HuH-7.5 (cell line): ENCODE measurements around the gene XPC.
"Not testable (repeated sequence)": the region's sequence is repeated elsewhere in the genome, so short reads cannot be mapped to it uniquely, and the experiment has no call there.

ENCODE experiments used
- DNase-seq: peaks from one replicate; pipeline ENCODE4 v3.0.0; 2011; ENCODE audit warnings: low spot score

The XPC gene

DNA sequence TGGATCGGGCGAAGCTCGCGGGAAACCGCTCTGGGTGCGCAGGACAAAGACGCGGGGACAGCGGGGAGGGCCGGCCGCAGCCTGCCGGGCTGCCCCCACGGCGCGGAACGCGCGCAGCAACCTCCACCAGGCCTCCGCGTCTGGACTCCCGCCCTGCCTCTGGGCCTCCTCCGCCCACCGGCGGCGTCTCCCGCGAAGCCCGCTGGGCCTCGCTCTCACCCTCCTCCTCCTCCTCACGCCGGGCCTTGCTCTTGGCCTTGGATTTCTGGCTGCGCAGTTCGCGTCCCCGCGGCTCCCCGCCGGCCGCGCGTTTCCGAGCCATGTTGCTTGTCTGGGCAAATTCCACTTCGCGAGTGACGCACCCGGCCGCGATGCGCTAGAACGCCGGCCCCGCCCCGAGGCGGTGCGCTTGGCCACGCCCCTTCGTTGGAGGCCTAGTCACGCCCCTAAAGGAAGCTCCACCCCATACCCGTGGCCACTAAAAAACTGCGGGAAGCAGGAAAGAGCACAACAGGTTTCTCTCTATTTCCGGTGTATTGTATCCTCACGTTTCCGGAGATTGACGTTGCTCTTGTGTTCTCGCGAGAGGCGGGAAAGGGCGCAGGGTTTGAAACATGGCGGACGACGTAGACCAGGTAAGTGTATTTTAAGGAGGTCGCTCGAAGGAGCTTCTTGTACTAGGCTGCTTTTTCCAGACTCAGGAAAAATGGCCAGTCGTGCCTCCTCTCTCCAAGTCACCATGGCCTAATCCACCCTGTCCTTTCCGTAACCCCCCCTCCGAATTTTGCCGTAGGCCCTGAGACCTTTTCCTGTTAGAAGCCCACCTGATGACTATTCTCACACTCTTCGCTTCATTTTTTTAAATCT is at the start of gene XPC, which contains the start of gene LSM3:
XPC (minus strand) TSS at position 355 of the 867 bp plus-strand sequence; CDS start at position 322, 33 bp downstream.
LSM3 (plus strand) TSS at position 571 of the 867 bp plus-strand sequence; CDS start at position 615, 44 bp downstream.
- DNase-seq: peak; percentile 90

DNA sequence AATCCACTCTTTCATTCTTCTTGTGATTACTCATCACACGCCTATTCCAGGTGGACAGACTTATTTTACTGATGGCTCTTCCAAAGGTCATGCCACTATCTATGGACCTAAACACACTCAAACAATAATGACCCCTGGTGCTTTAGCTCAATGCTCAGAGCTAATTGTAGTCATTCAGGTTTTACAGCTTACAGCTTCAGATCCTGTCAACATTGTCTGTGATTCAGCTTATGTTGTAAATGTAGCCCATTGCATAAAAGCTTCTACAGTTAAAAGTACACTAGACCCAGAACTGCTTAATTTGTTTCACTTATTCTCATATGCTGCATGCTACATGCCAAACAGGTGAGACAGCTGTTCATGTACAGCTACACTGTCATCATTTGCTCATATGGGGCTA is 49.5 kb upstream of the XPC start:
- no peak for DNase-seq

DNA sequence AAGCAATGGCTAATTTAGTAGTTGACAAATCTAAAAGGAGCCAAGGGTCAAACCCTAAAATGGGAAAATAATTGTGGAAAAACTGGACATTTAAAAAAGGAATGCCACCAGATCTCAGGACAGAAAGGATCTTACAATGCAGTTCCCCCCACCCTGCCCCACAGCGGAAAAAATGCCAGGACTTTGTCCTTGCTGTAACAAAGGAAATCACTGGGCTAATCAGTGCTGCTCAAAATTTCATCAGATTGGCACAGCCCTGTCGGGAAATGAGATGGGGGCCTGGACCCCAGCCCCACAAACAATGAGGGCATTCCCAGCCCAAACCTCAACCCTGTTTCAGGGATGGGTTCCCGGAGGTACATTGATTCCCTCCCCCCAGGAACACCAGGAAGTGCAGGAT is 48.0 kb upstream of the XPC start:
- DNase-seq: not testable (repeated sequence)

DNA sequence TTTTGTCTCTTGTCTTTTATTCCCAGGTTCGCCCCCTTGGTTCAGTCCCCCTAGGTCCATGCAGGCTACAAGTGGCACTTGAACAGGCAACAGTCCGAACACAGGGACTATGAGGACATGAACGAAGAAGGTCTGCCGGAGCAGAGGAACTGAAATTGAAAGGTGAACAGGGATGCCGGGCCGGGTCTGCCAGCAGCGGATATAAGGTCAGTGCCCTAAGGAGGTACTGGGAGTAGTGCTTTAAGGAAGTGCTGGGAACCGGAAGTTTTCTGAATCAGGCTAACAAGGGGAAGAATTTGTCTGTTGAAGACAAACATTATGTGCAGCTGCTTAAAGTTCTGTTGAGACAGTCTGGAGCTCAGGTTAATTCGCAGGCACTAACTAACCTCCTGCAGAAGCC is 47.0 kb upstream of the XPC start:
- DNase-seq: no peak

DNA sequence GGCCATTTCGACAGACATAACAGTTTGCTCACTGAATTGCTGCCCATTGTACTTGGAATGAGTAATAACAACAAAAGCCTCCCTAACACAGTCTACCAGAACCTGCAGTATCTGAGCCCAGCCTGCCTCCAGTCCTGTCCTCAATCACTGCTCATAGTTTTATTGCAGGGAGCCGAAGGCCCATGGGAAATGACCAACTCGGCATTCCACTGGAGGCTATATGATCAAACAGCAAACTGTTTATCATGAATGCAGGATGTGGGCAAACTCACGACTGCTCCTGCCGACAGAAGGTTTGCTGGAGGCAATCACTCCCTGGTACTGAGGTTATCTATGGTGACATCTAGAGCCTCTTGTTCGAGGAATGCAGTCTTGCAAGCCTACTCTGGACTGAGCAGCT is 46.5 kb upstream of the XPC start:
- DNase-seq: no peak

DNA sequence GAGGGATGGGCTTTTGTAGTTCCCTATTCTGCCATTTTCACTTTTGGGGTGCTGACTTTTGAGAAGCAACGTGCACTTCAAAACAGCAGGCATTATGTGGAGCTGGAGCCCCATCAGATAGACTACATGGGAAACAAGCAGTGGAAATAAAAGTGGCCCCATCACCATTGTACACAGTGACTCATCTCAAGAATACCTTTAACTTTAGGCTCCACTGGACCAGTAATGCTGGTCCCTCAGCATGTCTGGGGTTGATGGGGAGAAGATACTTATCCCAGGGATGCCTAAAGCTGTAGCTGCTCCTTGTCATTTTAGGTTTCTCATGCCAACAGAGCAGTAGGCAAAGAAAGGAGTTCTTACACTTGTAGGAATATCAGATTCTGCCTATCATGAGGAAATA is 45.2 kb upstream of the XPC start:
- no peak for DNase-seq

DNA sequence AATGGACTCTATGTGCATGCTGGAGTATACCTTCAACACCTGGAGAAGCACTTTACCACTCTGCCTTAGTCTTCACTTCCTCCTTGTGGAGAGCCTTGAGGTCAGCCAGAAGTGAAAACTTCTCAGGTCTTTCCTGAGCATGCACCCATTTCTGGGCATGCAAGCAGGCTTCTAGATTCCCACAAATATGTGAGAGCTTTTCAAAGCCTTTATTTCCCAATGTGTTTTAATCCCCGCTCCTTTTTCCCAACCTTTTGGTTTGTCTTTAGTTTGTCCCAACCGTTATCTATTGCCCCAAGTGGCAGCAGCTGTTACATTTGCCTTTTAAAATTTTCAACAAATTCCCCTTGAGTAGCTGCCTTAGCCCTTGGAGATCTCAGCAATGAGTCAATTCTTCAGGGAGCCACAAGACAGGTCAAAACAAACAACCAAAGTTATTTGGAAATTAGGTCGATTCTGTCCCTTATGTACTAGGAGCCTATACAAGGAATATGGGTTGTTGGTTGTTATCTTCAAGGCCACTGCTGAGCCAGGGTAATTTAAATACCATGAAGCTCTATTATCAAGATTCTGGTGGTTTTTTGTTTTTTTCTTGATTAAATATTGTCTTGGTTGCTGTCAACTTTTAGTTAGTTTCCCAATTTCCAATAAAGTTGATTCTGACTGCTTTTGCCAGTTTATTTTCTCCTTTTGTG is 44.6 kb upstream of the XPC start:
- DNase-seq: no peak

DNA sequence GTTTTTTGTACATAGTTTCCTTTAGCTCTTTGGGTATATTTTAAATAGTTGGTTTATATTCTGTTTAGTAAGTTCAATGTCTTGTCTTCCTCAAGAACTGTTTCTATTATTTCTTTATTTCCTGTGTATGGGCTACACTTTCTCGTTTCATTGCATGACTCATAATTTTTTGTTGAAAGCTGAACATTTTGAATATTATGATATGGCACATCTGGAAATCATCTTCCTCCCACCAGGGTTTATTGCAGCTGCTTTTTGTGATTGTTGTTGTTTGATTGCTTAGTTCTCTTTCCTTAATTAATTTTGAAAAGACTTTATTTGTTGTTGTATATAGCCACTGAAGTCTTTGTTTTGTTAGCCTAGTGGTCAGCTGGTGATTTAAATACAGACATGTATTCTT is 44.1 kb upstream of the XPC start:
- no peak for DNase-seq

DNA sequence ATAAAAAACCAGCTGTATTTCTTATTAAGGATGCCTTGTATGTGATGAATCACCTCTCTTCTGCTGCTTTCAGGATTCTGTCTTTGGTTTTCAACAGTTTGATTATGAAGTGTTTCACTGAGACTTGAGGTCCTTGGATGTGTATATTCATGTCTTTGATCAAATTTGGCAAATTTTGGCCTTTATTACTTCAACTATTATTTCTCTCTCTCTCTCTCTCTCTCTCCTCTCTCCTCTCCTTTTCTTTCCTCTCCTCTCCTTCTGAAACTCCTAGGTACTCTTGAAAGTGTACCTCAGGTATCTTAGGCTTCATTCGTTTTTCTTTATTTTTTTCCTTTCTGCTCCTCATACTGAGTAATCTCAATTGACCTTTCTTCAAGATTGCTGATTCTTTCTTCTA is 43.5 kb upstream of the XPC start:
- no peak for DNase-seq

DNA sequence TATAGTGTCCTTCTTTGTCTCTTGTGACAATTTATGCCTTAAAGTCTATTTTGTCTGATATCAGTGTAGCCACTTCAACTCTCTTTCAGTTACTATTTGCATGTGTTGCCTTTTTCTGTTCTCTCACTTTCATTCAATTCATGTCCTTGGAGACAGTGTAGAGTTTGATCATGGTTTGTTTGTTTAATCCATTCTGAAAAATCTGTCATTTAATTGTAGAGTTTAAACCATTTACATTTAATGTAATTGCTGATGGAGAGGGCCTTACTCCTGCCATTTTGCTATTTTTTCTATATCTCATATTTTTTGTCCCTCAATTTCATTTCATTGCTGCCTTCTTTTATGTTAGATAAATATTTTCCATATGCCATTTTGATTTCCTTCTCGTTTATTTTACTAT is 42.5 kb upstream of the XPC start:
- DNase-seq: no peak

DNA sequence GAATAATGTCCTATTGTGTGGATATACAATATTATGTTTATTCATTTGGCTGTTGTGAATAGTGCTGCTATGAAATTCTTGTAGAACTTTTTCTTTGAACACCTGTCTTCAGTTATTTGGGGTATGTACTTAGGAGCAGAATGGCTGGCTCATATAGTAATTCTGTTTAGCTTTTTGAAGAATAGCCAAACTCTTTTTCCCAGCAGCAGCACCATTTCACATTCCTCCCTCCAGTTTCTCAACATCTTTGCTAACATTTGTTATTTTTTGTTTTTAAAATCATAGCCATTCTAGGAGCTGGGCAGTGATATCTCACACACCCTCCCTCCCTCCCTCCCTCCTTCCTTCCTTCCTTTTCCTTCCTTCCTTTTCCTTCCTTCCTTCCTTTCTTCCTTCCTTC is 40.0 kb upstream of the XPC start:
- no peak for DNase-seq

DNA sequence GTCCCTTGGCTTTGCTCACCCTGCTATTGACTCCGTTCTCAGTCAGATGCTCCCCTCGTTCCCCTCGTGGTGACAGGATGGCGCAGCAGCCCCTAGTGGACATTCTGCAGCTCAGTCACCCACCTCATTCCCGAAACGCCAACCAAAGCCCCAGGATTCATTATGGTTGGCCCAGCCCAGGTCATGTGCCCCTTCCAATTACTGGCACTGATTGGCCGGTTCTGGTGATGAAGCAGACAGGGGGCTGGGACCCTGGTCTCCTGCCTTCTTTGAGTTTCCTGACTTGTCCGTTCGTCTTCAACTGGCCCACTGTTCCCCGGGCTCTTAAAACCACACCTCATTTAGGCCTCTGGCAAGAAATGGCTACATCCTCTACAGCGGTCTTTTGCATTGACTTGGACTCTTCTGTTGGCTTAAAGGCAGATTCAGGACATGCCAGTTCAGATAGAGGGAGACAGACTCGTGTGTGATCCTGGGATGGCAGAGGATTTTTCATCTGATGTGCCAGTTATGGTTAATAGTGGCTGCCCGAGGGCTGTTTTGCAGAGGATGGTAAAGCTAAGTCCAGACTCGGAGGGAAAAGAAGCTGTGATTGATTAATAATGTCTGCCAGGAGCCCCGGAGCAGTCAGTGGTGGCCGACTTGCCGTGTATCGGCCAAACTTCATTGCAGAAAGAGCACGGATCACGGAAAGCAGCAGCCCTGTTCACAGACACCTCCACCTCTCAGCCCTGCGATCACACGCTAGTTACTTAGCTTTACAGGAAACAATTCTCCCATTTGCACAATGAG is 38.1 kb upstream of the XPC start:
- peak; percentile 72 for DNase-seq

DNA sequence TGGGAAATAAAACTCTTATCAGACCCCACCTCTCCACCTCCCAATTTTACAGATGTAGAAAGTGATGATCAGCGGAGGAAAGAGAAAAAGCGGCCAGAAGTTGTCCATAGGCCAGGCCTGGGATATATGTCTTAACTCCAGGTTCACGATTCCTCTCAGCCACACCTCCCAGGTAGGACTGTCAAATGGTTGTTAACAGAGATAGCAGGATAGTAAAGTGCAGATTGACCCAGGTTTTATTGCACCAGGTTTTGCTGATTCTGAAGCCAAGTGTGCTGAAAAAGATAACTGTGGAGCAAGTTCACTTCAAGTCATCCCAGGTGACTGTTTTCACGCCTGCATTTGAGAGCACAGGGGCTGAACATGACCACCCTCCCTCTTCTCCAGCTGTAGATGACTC is 36.4 kb upstream of the XPC start:
- no peak for DNase-seq

DNA sequence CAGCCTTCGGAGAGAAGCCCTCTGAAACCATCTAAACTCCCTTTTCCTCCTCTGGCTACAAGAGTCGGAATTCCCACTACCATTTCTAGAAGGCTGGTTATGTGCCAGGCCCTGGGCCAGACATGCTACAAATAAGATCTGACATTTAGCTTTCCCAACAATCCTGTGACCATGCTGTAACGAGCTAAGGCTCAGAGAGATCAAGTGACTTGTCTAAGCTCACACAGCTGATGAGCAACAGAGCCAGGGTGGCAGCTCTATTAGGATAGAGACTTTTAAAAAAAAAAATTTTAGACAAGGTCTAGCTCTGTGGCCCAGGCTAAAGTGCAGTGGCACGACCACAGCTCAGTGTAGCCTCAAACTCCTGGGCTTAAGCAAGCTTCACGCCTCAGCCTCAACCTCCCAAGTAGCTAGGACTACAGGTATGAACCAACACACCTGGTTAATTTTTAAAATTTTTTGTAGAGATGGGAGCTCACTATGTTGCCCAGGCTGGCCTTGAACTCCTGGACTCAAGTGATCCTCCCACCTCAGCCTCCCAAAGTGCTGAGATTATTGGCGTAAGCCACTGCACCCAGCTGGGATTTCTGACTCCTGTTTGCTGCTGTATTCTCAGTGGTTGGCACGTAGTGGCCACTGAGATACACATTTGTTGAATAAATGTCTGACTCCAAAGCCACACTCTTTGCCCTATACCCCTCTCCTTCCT is 34.8 kb upstream of the XPC start:
- no peak for DNase-seq

DNA sequence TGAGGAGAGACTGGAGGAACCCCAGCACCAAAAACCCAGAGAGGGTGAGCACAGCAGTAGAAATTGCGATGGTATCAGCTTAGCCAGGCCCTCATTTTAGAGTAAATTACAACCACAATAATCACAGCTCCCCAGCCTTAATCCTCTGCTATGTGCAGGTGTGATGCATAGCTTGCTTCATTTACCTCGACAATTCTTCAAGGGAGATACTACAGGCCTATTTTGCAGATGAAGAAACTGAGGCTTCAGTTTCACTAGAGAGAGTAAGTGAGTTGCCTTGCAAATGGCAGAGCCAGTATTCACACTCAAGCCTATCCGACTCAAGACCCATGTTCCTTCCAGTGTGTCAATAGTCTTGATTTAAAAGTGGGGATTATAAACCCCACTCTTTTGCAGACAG is 33.6 kb upstream of the XPC start:
- DNase-seq: no peak

DNA sequence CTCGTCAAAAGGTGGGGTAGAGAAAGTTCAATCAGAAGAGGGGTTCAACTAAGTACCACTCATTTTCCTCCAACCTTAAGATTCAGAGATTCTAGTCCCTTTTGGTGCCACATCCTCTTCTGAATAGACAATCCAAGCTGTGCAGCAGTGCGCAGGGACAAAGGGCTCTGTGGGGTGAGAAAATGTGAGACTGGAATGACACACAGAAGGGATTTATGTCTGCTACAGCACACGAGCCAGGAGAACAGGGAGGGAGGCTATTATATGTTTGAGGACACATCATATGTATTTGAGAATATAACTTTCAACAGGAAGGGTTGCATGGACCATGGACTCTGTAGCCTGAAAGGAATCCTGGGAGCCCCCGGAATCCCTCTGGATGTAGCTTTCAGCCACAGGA is 33.2 kb upstream of the XPC start:
- DNase-seq: no peak

DNA sequence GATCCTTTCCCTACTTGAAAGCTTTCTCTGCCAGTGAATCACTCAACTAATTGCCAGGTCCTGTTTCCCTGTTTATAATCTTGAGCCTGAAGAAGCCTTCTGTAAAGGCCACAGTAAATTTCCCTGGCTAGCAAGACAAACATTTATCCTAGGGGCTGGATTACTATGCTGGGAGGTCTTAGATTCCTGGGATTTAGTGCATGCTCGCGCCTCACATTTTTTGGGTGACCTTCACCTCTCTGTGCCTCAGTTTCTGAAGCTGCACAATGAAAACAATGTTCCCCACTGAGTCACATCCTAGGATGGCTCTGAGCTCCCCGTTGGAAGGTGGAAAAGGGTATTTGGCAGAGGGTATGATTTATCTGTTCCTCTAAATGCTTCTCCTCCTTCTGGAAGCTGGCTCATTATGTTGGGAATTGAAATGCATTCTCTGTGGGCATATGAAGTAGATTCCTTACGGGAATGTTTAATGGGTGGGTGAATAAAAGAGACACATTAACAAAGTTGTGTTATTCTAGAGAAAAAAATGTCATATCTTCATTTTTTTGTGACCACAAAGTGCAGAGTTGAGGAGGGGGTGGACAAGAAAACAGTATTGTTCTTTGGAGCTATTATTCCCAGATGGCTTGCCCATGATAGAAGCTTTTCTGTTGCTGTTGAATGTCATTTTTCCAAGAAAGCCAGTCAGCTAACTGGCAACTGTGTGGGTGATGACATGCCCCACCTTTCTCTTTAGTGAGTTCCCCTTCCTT is 32.6 kb upstream of the XPC start:
- DNase-seq: no peak

DNA sequence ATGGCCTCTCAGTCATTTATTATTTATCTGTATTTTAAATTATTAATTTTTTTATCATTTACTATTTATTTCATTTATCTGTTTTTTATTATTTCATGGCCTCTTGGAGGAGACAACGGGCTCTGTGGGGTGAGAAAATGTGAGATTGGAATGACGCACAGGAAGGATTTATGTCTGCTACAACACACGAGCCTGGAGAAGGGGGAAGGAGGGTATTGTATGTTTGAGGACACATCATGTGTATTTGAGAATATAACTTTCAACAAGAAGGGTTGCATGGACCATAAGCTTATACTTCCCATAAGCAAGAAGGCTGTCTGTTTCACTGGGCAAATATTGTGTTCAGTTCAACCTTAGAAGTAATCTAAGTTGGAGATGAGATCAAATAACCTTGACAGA is 31.9 kb upstream of the XPC start:
- no peak for DNase-seq

DNA sequence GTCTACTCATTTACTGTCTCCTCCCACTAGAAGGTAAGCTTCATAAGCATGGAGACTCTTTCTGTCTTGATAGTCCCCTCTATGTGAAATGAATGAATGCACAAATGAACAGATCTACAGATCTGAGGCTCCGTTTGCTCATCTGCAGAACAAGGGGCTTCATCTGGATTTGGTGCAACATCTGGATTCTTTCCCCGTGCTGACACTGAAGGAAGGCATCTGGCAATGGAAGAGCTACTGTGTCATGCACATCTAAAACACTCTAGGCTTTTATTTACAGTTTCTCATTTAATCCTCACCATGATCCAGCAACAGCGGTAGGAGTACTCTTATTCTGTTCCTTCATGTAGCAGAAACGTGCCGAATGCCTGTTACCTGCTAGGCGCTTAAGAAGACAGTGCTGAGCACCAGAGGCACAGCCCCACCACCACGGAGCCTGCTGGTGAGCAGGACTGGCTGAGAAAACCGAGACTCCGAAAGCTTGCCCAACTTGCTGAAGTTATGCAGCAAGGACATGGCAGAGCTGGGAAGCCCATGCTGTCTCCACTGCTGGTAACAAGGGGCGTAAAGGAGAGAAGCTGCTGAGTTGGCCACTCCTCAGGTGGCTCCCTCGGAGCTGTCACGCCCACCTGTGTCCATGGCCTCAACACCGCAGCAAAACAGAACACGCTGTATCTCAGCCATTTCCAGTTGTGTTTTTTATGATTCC is 31.3 kb upstream of the XPC start:
- no peak for DNase-seq

DNA sequence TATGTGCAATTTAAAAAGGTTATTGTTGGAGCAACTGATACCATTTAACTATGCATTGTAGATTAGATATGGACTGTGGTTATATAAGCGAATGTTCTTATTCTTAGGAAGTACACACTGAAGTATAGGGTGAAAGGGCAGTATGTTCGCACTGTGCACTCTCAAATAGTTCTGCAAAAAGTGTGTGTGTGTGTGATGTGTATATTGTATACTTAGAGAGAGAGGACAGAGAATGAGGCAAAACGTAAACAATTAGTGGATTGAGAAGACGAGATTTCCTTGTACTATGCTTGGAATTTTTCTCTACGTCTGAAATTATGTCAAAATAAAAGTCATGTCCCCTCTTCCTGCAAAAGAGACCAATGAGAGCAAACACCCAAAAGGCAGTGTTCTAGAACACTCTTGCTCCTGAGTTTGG is 30.6 kb upstream of the XPC start:
- DNase-seq: no peak

DNA sequence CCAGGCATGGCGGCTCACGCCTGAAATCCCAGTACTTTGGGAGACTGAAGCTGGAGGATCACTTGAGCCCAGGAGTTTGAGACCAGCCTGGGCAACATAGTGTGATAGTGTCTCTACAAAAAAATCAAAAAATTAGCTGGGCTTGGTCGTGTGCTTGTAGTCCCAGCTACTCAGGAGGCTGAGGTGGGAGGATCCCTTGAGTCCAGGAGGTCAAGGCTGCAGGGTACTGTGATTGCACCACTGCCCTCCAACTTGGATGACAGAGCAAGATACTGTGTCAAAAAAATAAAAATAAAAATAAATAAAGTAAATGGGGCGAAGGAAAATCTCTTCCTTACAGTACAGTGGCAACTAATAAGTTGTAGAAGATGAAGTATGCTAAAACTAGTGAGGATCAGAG is 29.8 kb upstream of the XPC start:
- no peak for DNase-seq
